NB4 (cell line): ENCODE results near the gene KRTAP17-1.

Experiments
- CTCF ChIP-seq: IDR thresholded peaks from one replicate; pipeline ENCODE4 v1.5.1; 2012; ENCODE audit warnings: low read depth, low read length
- MAX ChIP-seq: IDR thresholded peaks from 2 replicates; pipeline ENCODE4 v1.6.1; 2011; ENCODE audit warnings: low read depth, low read length
- POLR2A ChIP-seq: IDR thresholded peaks from 2 replicates; pipeline ENCODE4 v1.6.1; 2011; ENCODE audit warnings: mild to moderate bottlenecking; ENCODE audit not compliant: insufficient read length; ENCODE audit errors: extremely low read depth

GRCh38 chr17:41334385-41335305, 19.1 kb upstream of the KRTAP17-1 start:
- TF ChIP-seq CTCF = no peak
- TF ChIP-seq MAX = no peak
- no peak for TF ChIP-seq POLR2A
